Measurements from ENCODE around the gene PSMD1.

The PSMD1 gene

DNA sequence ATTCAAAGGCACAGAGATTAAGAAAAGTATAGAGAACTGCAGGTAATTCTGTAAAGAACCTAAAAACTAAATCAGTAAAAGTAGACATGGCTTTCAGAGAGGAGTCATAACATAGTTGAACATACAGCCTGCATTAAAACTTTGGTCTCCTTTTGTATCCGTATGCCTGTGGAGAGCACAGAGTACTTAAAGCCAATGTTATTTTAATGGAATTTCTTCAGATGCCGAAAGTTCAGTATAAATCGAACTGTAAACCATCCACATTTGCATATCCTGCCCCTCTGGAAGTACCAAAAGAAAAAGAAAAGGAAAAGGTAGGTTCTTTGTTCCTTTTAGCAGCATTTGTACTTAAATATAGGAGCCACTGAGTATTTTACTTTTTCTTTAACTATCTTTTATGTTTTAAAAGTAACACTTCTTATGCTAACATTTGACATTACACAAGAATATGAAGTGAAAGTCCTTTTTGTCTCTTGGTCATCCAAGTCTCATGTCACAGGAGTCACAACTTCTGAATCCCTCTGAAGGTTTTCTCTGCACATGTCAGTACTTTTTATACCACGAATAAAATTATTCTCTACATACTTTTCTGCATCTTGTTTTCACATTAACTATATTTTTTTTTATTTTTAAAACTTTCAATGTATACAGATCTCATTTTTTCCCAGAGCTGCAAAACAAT lies 106.9 kb downstream of the PSMD1 start:
- no peak overlapping the region for H3K4me3 ChIP-seq (replicated peaks; ENCODE audit: low read depth, low read length)
- TF ChIP-seq, protein P1, sequence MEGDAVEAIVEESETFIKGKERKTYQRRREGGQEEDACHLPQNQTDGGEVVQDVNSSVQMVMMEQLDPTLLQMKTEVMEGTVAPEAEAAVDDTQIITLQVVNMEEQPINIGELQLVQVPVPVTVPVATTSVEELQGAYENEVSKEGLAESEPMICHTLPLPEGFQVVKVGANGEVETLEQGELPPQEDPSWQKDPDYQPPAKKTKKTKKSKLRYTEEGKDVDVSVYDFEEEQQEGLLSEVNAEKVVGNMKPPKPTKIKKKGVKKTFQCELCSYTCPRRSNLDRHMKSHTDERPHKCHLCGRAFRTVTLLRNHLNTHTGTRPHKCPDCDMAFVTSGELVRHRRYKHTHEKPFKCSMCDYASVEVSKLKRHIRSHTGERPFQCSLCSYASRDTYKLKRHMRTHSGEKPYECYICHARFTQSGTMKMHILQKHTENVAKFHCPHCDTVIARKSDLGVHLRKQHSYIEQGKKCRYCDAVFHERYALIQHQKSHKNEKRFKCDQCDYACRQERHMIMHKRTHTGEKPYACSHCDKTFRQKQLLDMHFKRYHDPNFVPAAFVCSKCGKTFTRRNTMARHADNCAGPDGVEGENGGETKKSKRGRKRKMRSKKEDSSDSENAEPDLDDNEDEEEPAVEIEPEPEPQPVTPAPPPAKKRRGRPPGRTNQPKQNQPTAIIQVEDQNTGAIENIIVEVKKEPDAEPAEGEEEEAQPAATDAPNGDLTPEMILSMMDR (IDR thresholded peaks at IDR 0.05; ENCODE audit: low read depth, low read length, missing control alignments): no peak
- DNase-seq (ENCODE audit: extremely low read depth, low read depth): no peak

- no peak overlapping the region for H3K4me3 ChIP-seq (replicated peaks; ENCODE audit: low read depth, low read length)
- TF ChIP-seq, protein P1 (IDR thresholded peaks at IDR 0.05; ENCODE audit: low read depth, low read length, missing control alignments): no peak
- DNase-seq (ENCODE audit: extremely low read depth, low read depth): no peak
Observed at GRCh38 chr2:231167745-231168459, 111.2 kb downstream of the PSMD1 start.

DNA sequence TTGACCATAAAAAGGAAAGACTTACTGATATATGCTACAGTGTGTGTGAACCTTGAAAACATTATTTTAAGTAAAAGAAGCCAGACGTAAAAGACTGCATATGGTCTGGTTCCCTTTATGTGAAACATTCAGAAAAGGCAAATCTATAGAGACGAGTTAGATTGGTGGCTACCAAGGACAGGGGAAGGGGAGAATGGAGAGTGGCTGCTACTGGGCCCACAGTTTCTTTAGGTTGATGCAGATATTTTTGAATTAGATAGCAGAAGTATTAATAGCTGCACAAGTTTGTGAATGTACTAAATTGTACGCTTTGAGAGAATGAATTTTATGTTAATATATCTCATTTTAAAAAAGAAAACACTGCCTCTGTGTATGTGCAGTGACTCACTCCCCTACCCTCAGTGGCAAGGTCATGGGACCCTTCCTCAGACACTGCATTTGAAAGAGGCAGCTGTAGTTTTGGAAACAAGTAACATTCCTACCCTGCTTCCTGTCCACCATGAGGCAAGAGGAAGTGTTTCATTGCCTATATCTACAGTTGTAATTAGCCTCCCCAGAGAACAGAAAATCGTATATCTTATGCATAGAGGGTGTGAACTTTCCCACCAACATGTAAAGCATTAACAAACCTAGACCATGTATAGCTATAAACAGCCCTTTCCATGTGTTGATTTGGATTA lies 111.9 kb downstream of the PSMD1 start:
- TF ChIP-seq, protein P1 (IDR thresholded peaks at IDR 0.05; ENCODE audit: low read depth, low read length, missing control alignments): no peak
- DNase-seq (ENCODE audit: extremely low read depth, low read depth): no peak
- H3K4me3 ChIP-seq (replicated peaks; ENCODE audit: low read depth, low read length): no peak overlapping the region

DNA sequence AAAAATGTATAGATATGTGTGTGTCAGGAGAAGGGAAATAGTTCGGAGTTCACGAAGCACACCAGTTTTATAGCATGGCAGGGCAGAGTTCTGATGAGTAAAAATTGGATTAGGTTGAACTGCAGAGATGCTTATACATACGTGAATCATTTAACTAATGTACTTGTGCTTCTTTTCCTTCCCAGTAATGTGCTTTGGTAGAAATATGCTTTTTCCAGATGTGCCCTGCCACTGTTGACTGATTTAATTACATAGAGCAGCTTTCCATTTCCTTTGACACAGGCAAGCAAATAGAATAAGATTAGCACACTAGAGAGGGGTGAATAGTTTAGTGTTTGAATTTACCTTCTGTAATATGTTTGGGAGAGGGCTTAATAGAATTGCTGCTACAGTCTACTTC lies 112.8 kb downstream of the PSMD1 start:
- peak; percentile 72 for DNase-seq (ENCODE audit: extremely low read depth, low read depth)
- TF ChIP-seq, protein P1 (IDR thresholded peaks at IDR 0.05; ENCODE audit: low read depth, low read length, missing control alignments): no peak
- H3K4me3 ChIP-seq (replicated peaks; ENCODE audit: low read depth, low read length): no peak overlapping the region

DNA sequence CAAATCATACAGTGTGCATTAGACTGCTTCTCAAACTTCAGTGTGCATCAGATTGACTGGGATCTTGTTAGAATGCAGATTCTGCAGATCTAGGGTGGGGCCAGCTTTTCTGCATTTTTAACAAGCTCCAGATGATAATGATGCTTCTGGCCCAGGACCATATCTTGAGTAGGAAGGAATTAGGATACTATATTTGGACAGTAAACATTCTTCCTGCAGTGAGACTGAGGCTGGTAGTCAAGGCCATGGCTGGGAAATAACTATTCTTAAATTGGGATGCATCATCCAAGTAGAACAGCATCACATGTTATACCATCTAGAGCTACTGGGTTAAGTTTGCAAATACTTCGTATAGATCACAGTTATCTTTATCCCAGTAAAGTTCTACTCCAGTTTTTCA lies 113.4 kb downstream of the PSMD1 start:
- TF ChIP-seq, protein P1 (IDR thresholded peaks at IDR 0.05; ENCODE audit: low read depth, low read length, missing control alignments): no peak
- DNase-seq (ENCODE audit: extremely low read depth, low read depth): peak; percentile 89
- H3K4me3 ChIP-seq (replicated peaks; ENCODE audit: low read depth, low read length): no peak overlapping the region

GRCh38 chr2:231172025-231172424 lies 115.4 kb downstream of the PSMD1 start:
- TF ChIP-seq, protein P1 (IDR thresholded peaks at IDR 0.05; ENCODE audit: low read depth, low read length, missing control alignments): no peak
- no peak overlapping the region for H3K4me3 ChIP-seq (replicated peaks; ENCODE audit: low read depth, low read length)
- DNase-seq (ENCODE audit: extremely low read depth, low read depth): no peak

Data from HFF-Myc (cell line).